K562 (cell line): Measurements from ENCODE around the gene MAP4K4. TPM values are rescaled to one million over a fixed set of nuclear protein-coding genes. Genes with fewer than 3 reads are reported as not detected.

Source experiments
- ATAC-seq: fragments of 200-7000 bp; cut with Tn5 transposase; 3 replicates; pipeline ENCODE4 v1.9.1; 2020; ENCODE audit warnings: moderate library complexity
- BruUV-seq: library from RNA; stranded (reverse); fragments of 400-500 nt; replicated peaks from 2 replicates; lab custom pipeline; 2021; lab: Mats Ljungman, UMichigan
- CTCF ChIA-PET: fragments of 300-600 bp; formaldehyde crosslinking; extraction: SDS; loops from one replicate; lab custom pipeline; 2021; ENCODE audit warnings: low intra/inter-chr PET ratio; lab: Yijun Ruan, JAX
- POLR2A ChIA-PET: fragments of 300-600, 350-650 bp; sonication (Branson Sonifier 250); formaldehyde crosslinking; extraction: SDS; loops from one replicate; lab custom pipeline; 2021; ENCODE audit warnings: antibody characterized with exemption, inconsistent platforms; lab: Yijun Ruan, JAX
- DNase-seq, 4 experiments: peaks; one replicate each; pipeline versions ENCODE4 v3.0.0 to v3.0.0-alpha.2; 2011 to 2018; ENCODE audit warnings: low spot score in 3 of 4, mixed read lengths in 3 of 4; ENCODE audit errors: extremely low read depth in 1 of 4
- FAIRE-seq: peaks from 2 replicates; lab custom pipeline; 2011; peaks lifted over from hg19 to GRCh38; lab: Jason Lieb, UNC
- H2AFZ ChIP-seq: 2 replicates; pipeline ENCODE4 v1.6.0; 2011; ENCODE audit warnings: low read depth, low read length, control low read depth, inconsistent platforms
- H3K27ac ChIP-seq: fragments of 200-600 bp; 3 replicates; pipeline ENCODE4 v1.8.0; 2011; ENCODE audit warnings: low read depth, mild to moderate bottlenecking, control low read depth, inconsistent platforms, low read length, moderate library complexity, mixed read lengths; ENCODE audit errors: extremely low read depth
- H3K27me3 ChIP-seq, 2 experiments: fragments of 300-600 bp in 1 of 2; 2 replicates in 1 of 2; 3 replicates in 1 of 2; pipeline versions ENCODE4 v1.6.0 to v1.8.0; 2011; ENCODE audit warnings: inconsistent platforms in 2 of 2, low read length in 2 of 2, mild to moderate bottlenecking in 1 of 2, mixed read lengths in 1 of 2, moderate library complexity in 1 of 2; ENCODE audit not compliant: control insufficient read depth in 2 of 2, insufficient read depth in 2 of 2
- H3K36me3 ChIP-seq: fragments of 300-600 bp; 3 replicates; pipeline ENCODE4 v1.8.0; 2011; ENCODE audit warnings: mild to moderate bottlenecking, low read length, inconsistent platforms; ENCODE audit not compliant: control insufficient read depth, insufficient read depth
- H3K4me1 ChIP-seq, 2 experiments: fragments of 200-600 bp in 1 of 2; replicated peaks in 1 of 2; 2 replicates in 1 of 2; 3 replicates in 1 of 2; pipeline versions ENCODE4 v1.5.1 to v1.8.0; 2011; ENCODE audit warnings: inconsistent platforms in 2 of 2, low read length in 2 of 2, mild to moderate bottlenecking in 1 of 2, mixed read lengths in 1 of 2, moderate library complexity in 1 of 2; ENCODE audit not compliant: control insufficient read depth in 2 of 2, insufficient read depth in 2 of 2
- H3K4me2 ChIP-seq: 2 replicates; pipeline ENCODE4 v1.6.1; 2011; ENCODE audit warnings: low read length, control low read depth, inconsistent platforms, mixed read lengths; ENCODE audit not compliant: insufficient read depth
- H3K4me3 ChIP-seq: fragments of 200-600 bp; sonication (generic), shearing (Covaris generic); 2 replicates; pipeline ENCODE4 v1.5.1; 2016; ENCODE audit warnings: control low read depth, inconsistent platforms
- H3K79me2 ChIP-seq: fragments of 200-600 bp; 3 replicates; pipeline ENCODE4 v1.8.0; 2011; ENCODE audit warnings: low read length, inconsistent platforms; ENCODE audit not compliant: control insufficient read depth, insufficient read depth
- H3K9ac ChIP-seq, 2 experiments: 2 replicates each; pipeline versions ENCODE4 v1.6.0 to v1.6.1; 2011; ENCODE audit warnings: low read depth in 2 of 2, low read length in 2 of 2, control low read depth in 1 of 2, inconsistent platforms in 1 of 2, mild to moderate bottlenecking in 1 of 2, mixed read lengths in 1 of 2; ENCODE audit not compliant: insufficient read depth in 1 of 2
- H3K9me1 ChIP-seq: one replicate; pipeline ENCODE4 v1.6.0; 2011; ENCODE audit warnings: inconsistent platforms, mild to moderate bottlenecking, low read length, moderate library complexity; ENCODE audit not compliant: control insufficient read depth, insufficient read depth
- H3K9me3 ChIP-seq: replicated peaks from 2 replicates; pipeline ENCODE4 v1.5.1; 2011; ENCODE audit warnings: low read depth, low read length, inconsistent platforms; ENCODE audit not compliant: control insufficient read depth, insufficient read depth
- H4K20me1 ChIP-seq: replicated peaks from 2 replicates; pipeline ENCODE4 v1.6.1; 2011; ENCODE audit warnings: low read length, inconsistent platforms, mixed read lengths; ENCODE audit not compliant: control insufficient read depth, insufficient read depth
- PRDM10 ChIP-seq: fragments of 450-650 bp; IDR thresholded peaks from 2 replicates; pipeline ENCODE4 v1.6.1; 2018; ENCODE audit not compliant: partially characterized antibody
- TRIM25 ChIP-seq: fragments of 450-650 bp; IDR thresholded peaks from 2 replicates; pipeline ENCODE4 v1.7.0; 2016; ENCODE audit warnings: borderline replicate concordance
- TSC22D4 ChIP-seq: fragments of 450-650 bp; IDR thresholded peaks from 2 replicates; pipeline ENCODE4 v1.6.1; 2016; ENCODE audit warnings: missing genetic modification characterization, missing biosample characterization, control low read depth
- ZNF253 ChIP-seq: fragments of 250-450 bp; sonication (Bioruptor Pico); conservative IDR thresholded peaks from 2 replicates; pipeline ENCODE4 v1.6.1; 2021; ENCODE audit warnings: mild to moderate bottlenecking
- WGBS: fragments of 100-300 bp; shearing (Covaris generic); methylation state at CpG from one replicate; pipeline ENCODE4 v1.1.6; 2016; ENCODE audit warnings: low coverage, mixed read lengths; ENCODE audit not compliant: insufficient coverage; ENCODE audit errors: missing lambda C conversion rate; 5-methylcytosine and 5-hydroxymethylcytosine counted together
- in situ Hi-C: fragments of 300-500 bp; cut with MboI; formaldehyde crosslinking; loops from 4 replicates; pipeline ENCODE4 v1.15.0; 2018; ENCODE audit warnings: inconsistent platforms, mixed read lengths
- intact Hi-C: fragments of 100-400 bp; cut with micrococcal nuclease; formaldehyde crosslinking; loops from 2 replicates; pipeline ENCODE4 v1.14.2; 2022
- polyA plus RNA-seq, 8 experiments: library from polyadenylated mRNA; depleted of rRNA in 4 of 8; stranded (reverse) in 5 of 8; unstranded in 3 of 8; fragments of >200 nt; fragmentation: Nextera tagmentation in 2 of 8; fragmentation: Illumina TruSeq in 1 of 8; extraction: Ambion mirVana in 2 of 8; extraction: Trizol in 1 of 8; gene quantifications; 2 replicates each; pipeline versions ENCODE4 v1.2.1 to v1.2.3, GENCODE V29; 2011 to 2014; ENCODE audit warnings: inconsistent platforms in 1 of 8, missing spikeins in 1 of 8
- total RNA-seq, 7 experiments: library from RNA; depleted of rRNA in 6 of 7; stranded (reverse); fragments of >200 nt in 6 of 7; fragmentation: Illumina TruSeq in 2 of 7; extraction: Trizol in 2 of 7; gene quantifications; 2 replicates each; pipeline versions ENCODE4 v1.2.1 to v1.2.3, GENCODE V29; 2011 to 2021; ENCODE audit warnings: low replicate concordance in 1 of 7

The MAP4K4 gene
- total and polyA plus RNA-seq, 9 of the 15 experiments (the other 6 are each of a cell fraction or from before 2014, with no cell fraction given), result 7.6 to 76.4 (median 50.6) TPM

- Histone ChIP-seq H3K4me2 (no peak overlapping the region), H2AFZ (no peak overlapping the region), H3K9ac (no peak overlapping the region), H3K9me1 (no peaks in the 10 kb centered on the region), H4K20me1 (no peaks in the 10 kb centered on the region), H3K9me3 (peaks cover 5% of the 10 kb centered on the region; the same call in 1 of the 2 replicates), H3K79me2 (no peaks in the 10 kb centered on the region), H3K27me3 (no peaks in the 10 kb centered on the region), H3K4me3 (no peak overlapping the region), H3K4me1 (peaks cover 3 to 7% of the 10 kb centered on the region in 2 experiments; a peak in 4 of 5 replicates), H3K36me3 (no peaks in the 10 kb centered on the region), H3K27ac (no peak overlapping the region)
- ATAC-seq (no peak), FAIRE-seq (peak; percentile 29), DNase-seq (no peak)
- POLR2A ChIA-PET, result no interaction called here
- no peak for TF ChIP-seq TSC22D4 (tag)
- TF ChIP-seq PRDM10, result peak; percentile 80
- TF ChIP-seq TRIM25, result no peak
- TF ChIP-seq ZNF253 (CRISPR knock-in tag), result no peak
- intact Hi-C loops (no loop called here), in situ Hi-C loops (no loop called here)
- CTCF ChIA-PET, result no interaction called here
- 63% methylated on average over 4 of the region's 4 CpGs for WGBS
- BruUV-seq, result no TSS peak
Measured at GRCh38 chr2:101684313-101684712, 13.2 kb upstream of the MAP4K4 start.
